ENCODE data around the gene C4A. TPM values are rescaled to one million over a fixed set of nuclear protein-coding genes. Genes with fewer than 3 reads are reported as not detected.

The C4A gene
- polyA plus RNA-seq, 3 donors: 12.6 TPM; not detected in 2

- Mint-ChIP-seq H3K4me1 (peaks cover 19% of the 10 kb centered on the region), H3K9me3 (peaks cover 0 to 1% (median 0%) of the 10 kb centered on the region in 7 donors), H3K27ac (peak overlapping the region in 4 of 7 donors; percentile 18 to 67 (median 52)), H3K36me3 (peaks cover 56 to 57% of the 10 kb centered on the region in 2 donors), H3K27me3 (ENCODE audit: low read depth in 3 of 3) (peaks cover 0 to 3% (median 0%) of the 10 kb centered on the region in 3 donors), H3K4me3 (no peak overlapping the region)
- TF ChIP-seq, protein P1, sequence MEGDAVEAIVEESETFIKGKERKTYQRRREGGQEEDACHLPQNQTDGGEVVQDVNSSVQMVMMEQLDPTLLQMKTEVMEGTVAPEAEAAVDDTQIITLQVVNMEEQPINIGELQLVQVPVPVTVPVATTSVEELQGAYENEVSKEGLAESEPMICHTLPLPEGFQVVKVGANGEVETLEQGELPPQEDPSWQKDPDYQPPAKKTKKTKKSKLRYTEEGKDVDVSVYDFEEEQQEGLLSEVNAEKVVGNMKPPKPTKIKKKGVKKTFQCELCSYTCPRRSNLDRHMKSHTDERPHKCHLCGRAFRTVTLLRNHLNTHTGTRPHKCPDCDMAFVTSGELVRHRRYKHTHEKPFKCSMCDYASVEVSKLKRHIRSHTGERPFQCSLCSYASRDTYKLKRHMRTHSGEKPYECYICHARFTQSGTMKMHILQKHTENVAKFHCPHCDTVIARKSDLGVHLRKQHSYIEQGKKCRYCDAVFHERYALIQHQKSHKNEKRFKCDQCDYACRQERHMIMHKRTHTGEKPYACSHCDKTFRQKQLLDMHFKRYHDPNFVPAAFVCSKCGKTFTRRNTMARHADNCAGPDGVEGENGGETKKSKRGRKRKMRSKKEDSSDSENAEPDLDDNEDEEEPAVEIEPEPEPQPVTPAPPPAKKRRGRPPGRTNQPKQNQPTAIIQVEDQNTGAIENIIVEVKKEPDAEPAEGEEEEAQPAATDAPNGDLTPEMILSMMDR (IDR thresholded peaks at IDR 0.05): no peak
- Histone ChIP-seq H3K27me3 (ENCODE audit: control insufficient read depth in 2 of 2, insufficient read depth in 2 of 2, low read length in 2 of 2) (no peaks in the 10 kb centered on the region), H3K4me1 (ENCODE audit: control insufficient read depth in 1 of 2, insufficient read depth in 2 of 2, low read length in 2 of 2) (peaks cover 14 to 15% of the 10 kb centered on the region in 2 donors), H3K27ac (ENCODE audit: low read depth in 1 of 2, low read length in 2 of 2) (no peak overlapping the region), H3K9me3 (replicated peaks in 1 of 2; ENCODE audit: control insufficient read depth in 1 of 2, insufficient read depth in 1 of 2, low read length in 2 of 2) (no peaks in the 10 kb centered on the region), H2AFZ (ENCODE audit: insufficient read depth, low read depth, low read length, poor library complexity, severe bottlenecking) (no peak overlapping the region), H3K4me3 (replicated peaks in 1 of 3; ENCODE audit: low read depth in 2 of 3, low read length in 3 of 3) (no peak overlapping the region), H3K9ac (ENCODE audit: insufficient read depth, low read length, poor library complexity, severe bottlenecking) (no peak overlapping the region), H3K36me3 (replicated peaks in 1 of 2; ENCODE audit: control insufficient read depth in 1 of 2, insufficient read depth in 2 of 2, low read length in 2 of 2) (peaks cover 61 to 67% of the 10 kb centered on the region in 2 donors), H3K4me2 (replicated peaks; ENCODE audit: extremely low read depth, low read length, poor library complexity, severe bottlenecking) (no peak overlapping the region), H4K20me1 (ENCODE audit: insufficient read depth, low read length) (no peaks in the 10 kb centered on the region), H3K79me2 (ENCODE audit: insufficient read depth, low read length) (peaks cover 17% of the 10 kb centered on the region)
- DNase-seq: no peak
- intact Hi-C loops (cut with micrococcal nuclease): loop anchor here in 1 of 2 donors (5.0 to 10.0 kb wide), 3 partner anchors 57 to 410 kb away; partner anchors contain the start of genes ATP6V1G2, DDX39B, EHMT2 and NFKBIL1
- WGBS (ENCODE audit: insufficient coverage): over 99% methylated on average over 26 of the region's 28 CpGs
Observed at GRCh38 chr6:31954511-31954910, 27.3 kb upstream of the C4A start.

GRCh38 chr6:31956796-31957195, 25.1 kb upstream of the C4A start:
- no peak overlapping the region for H3K4me2 ChIP-seq (replicated peaks; ENCODE audit: extremely low read depth, low read length, poor library complexity, severe bottlenecking)
- no peak overlapping the region for H3K4me3 ChIP-seq (replicated peaks in 1 of 3; ENCODE audit: low read depth in 2 of 3, low read length in 3 of 3)
- DNase-seq: no peak
- peaks cover 26% of the 10 kb centered on the region for H3K4me1 Mint-ChIP-seq
- no peaks in the 10 kb centered on the region for H3K27me3 Mint-ChIP-seq (ENCODE audit: low read depth in 3 of 3)
- no peaks in the 10 kb centered on the region for H4K20me1 ChIP-seq (ENCODE audit: insufficient read depth, low read length)
- no CpG with 5 or more reads among the region's 3 CpGs for WGBS (ENCODE audit: insufficient coverage)
- no peaks in the 10 kb centered on the region for H3K9me3 Mint-ChIP-seq
- peaks cover 26% of the 10 kb centered on the region for H3K79me2 ChIP-seq (ENCODE audit: insufficient read depth, low read length)
- H3K9me3 ChIP-seq (replicated peaks in 1 of 2; ENCODE audit: control insufficient read depth in 1 of 2, insufficient read depth in 1 of 2, low read length in 2 of 2): no peaks in the 10 kb centered on the region
- H3K36me3 Mint-ChIP-seq: peaks cover 64 to 70% of the 10 kb centered on the region in 2 donors
- TF ChIP-seq, protein P1 (IDR thresholded peaks at IDR 0.05): no peak
- H3K27me3 ChIP-seq (ENCODE audit: control insufficient read depth in 2 of 2, insufficient read depth in 2 of 2, low read length in 2 of 2): no peaks in the 10 kb centered on the region
- peak overlapping the region in 1 of 2 donors; percentile 4 for H3K27ac ChIP-seq (ENCODE audit: low read depth in 1 of 2, low read length in 2 of 2)
- peaks cover 17 to 22% of the 10 kb centered on the region in 2 donors for H3K4me1 ChIP-seq (ENCODE audit: control insufficient read depth in 1 of 2, insufficient read depth in 2 of 2, low read length in 2 of 2)
- no peak overlapping the region for H3K4me3 Mint-ChIP-seq
- intact Hi-C loops (cut with micrococcal nuclease): loop anchor here (5.0 to 10.0 kb wide), 4 partner anchors 59 to 412 kb away; partner anchors contain the start of genes ATP6V1G2 (in 1 of the 2), CSNK2B (in 1 of the 2), DDX39B (in 1 of the 2) and EHMT2 (in 1 of the 2)
- no peak overlapping the region for H3K9ac ChIP-seq (ENCODE audit: insufficient read depth, low read length, poor library complexity, severe bottlenecking)
- peak overlapping the region in 3 of 7 donors; percentile 32 to 67 (median 55) for H3K27ac Mint-ChIP-seq
- no peak overlapping the region for H2AFZ ChIP-seq (ENCODE audit: insufficient read depth, low read depth, low read length, poor library complexity, severe bottlenecking)
- peaks cover 64 to 76% of the 10 kb centered on the region in 2 donors for H3K36me3 ChIP-seq (replicated peaks in 1 of 2; ENCODE audit: control insufficient read depth in 1 of 2, insufficient read depth in 2 of 2, low read length in 2 of 2)

Data from CD14-positive monocyte (primary cell).